Measurements from ENCODE around the gene GLO1.
A peak's percentile ranks its signal among the peaks of the same experiment; 100 is the strongest.
"Not testable (repeated sequence)": the region's sequence is repeated elsewhere in the genome, so short reads cannot be mapped to it uniquely, and the experiment has no call there.

GLO1 gene

DNA sequence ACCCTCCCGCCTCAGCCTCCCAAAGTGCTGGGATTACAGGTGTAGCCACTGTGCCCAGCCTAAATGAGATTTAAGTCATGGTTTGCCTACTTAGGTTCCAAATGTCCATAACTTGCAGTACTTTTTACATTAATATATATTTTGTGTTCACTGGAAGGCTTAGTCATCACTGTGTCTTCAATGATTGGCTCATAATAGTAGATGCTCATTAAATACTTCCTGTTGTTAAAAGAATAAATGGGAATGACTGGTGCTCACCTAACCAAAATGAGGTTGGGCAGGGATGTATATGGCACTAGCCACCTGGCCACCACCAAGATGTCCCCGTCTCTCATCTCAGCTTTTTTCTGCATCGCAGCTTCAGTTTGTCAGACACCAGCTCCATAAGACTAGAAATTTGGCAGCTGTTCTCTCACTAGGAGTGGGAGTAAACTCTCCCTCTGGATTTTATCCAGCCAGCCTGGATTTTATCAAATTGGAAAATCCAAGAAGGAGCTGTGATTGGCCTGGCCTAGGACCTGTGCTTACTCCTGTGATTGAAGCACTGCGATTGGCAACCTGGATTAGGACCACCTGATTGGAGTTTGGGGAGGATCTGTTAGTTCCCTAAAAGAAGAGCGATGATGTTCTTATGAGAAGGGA is 1.1 kb upstream of the GLO1 start:
- DNase-seq = no peak

- no peak for DNase-seq
These were observed 1.4 kb downstream of the GLO1 start for GRCh38 chr6:38701551-38701950.

- DNase-seq = not testable (repeated sequence)
These were observed 3.2 kb downstream of the GLO1 start for GRCh38 chr6:38699702-38700101.

DNA sequence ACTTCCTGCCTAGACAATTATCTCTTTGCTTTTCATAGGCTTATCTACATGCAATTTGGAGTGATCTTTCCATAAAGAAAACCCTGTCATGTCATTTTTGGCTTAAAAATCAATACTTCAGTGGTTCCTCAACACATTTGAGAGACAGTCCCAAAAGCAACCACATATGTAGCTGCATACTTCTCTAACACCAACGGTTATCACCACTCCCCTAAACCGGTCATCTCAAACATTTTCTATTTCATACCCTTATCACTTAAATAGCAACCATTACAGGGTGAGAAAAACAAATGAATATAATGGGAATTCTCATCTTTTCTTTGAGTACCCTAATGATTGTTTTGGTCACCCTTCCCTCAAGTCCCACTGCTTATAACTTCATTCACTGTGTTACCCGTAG is 5.1 kb downstream of the GLO1 start:
- no peak for DNase-seq

DNA sequence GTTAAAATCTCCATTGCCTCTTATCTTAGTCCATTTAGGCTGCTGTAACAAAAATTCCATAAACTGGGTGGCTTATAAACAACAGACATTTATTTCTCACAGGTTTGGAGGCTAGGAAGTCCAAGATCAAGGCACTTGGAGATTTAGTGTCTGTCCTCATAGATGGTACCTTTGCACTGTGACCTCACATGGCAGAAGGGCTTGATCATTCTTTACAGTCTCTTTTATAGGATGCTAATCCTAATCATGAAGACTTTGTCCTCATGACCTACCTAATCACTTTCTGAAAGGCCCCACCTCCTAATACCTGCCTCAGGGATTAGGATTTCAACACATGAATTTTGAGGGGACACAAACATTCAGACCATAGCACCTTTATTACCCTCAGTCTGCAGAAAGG is 6.6 kb downstream of the GLO1 start:
- no peak for DNase-seq

DNA sequence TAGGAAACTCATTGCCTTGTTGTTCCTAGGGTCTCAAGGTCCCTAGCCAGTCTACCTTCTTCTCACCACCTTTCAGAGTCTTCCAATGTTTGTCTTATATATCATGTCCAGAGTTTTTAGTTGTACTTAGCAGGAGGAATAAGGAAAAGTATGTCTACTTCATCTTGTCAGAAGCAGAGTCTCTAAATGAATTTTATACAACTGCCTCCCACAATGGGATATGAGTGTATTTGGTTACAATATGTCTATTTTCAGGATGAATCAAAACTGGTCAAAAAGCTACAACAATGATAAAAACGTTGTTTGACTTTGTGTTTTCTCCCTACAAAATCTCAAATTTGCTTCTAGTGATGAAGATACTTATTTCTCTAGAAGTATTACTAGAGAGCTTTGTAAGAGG is 7.0 kb downstream of the GLO1 start:
- no peak for DNase-seq

DNA sequence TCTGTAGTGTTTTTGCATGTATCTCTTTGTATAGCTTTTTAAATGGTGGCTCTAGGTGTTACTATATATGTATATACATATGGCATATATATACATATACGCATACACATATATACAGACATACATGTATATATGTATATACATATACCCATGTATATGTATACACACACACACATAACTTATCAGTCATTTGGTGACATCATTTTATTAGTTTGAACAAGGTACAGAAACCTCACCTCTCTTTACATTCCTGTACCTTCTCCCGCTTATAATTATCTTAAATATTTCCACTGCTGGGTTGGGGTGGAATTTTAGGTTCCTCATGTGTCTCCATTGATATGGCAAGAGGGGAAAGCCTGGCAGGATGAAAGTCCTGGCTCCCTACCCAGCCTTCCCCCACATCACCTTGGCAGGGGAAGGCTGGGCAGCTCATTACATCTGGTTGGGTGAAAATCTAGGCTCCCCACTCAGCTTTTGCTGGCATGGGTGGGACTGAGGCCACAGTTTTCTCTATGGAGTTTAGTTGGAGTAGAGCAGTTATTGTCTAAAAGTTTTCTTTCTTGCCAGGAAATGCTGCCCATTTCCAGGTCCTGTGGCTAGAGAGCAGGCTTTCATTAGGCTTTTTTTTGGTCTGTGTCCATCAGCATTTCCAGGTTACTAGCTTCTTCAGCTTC is 7.6 kb downstream of the GLO1 start:
- DNase-seq = no peak

GRCh38 chr6:38688579-38689087 is 14.3 kb downstream of the GLO1 start:
- DNase-seq = no peak

DNA sequence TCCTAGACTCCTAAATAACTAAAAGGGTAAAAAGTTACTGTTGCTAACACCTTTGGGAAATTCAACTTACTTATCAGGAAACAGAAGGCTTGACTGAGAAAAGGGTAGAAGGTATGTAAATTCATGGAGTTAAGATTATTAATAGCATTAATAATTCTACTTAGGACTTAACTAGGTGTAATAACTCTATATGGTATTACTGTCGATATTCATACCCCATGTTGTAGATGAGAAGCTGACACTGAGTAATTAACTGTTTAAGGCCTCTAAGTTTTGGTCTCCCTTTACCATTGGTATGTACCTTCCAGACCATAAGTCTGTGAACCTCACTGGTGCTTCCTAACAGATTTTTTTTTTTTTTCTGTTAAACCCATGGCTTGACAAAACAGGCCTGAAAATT is 15.4 kb downstream of the GLO1 start:
- no peak for DNase-seq

DNA sequence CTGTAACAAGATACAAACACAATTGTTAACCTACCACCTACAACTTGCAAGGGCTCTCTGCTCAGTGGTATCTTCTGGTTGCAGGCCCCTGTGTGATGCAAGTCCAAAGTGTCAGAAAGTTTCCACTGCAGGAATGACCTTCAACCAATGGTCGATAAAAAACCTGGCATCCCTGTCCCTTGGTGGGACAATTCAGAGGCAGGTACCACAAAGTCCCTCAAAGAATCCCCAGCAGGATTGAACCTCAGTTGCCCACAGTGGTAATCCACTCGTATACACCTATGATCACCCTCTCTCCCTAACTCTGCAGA is 15.9 kb downstream of the GLO1 start:
- DNase-seq = no peak

DNA sequence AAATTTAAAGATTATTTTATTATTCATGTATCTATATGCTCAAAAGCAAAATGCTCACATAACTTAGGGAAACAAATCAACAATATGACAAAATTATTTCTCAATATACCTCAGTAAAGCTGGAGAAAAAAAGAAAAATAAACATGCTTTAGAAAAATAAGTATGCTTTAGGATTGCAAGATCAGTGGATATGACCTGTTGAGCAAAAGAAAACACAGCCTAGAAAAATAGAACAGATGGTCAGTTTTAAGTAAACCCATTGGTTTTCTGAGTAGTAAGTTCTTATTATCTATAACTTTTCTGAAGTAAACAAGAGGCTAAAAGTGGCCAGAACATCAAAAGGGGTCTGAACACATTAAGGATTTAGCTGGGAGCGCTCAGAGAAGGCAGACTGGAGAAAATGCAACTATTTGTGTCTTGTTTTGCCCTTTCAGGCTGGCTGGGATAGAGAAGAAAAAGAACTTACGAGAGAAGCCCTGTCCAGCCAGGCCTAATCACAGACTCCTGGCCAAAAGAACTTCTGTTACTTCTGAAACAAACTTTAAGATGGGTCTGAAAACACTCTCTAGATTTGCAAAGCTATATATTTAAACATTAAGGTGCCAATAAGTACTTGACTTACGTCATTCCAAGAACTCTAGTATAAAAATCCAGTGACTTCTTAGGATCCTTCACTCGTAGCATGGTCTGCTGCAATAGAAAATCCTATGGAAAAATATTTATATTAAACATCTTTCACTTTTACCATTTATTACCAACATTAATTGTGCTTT is 16.5 kb downstream of the GLO1 start:
- DNase-seq = no peak

DNA sequence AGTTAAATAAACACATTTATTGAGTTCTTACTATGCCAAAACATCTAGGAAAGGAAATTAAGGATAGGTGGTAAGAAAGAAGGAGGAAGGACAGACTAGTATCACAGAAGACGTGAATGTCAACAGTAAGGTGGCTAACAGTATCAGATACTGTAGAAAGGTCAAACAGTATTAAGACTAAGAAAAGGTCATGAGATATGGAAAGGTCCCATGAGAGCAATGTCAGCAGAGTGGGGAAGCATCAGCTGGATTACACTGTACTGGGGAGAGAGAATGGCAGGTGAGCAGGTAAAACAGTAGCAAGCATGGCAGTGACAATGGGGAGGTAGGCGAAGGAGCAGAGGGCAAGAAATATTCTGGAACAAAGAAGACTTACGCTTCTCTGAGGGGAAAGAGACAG is 18.0 kb downstream of the GLO1 start:
- no peak for DNase-seq

GRCh38 chr6:38684237-38684636 is 18.7 kb downstream of the GLO1 start:
- DNase-seq = no peak

GRCh38 chr6:38681850-38682249 is 21.1 kb downstream of the GLO1 start:
- no peak for DNase-seq

GRCh38 chr6:38679668-38680067 is 23.3 kb downstream of the GLO1 start:
- DNase-seq = no peak

DNA sequence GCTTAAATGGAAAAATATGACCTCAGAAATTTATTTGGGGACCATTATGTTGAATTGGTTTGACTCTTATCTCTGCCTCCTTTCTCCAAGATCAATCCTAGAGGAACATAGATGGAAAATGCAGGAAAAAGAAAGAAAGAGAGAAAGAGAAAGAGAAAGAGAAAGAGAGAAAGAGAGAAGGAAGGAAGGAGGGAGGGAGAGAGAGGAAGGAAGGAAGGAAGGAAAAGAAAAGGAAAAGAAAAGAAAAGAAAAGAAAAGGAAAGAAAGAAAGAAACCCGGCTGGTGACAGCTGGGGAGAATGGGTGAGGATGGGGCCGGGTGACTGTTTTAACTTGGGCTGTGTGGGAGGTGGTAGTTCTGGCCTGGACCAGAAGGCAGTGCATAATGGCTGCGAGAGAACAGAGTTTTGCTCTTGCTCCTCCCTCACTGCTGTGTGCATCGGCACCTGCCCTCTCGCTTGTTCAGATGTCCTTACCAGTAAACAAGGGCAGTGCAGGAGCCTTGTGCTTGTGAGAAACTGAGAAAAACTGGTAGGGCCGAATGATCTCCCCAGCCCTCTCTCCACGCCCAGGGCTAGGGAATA is 24.7 kb downstream of the GLO1 start:
- DNase-seq = no peak

DNA sequence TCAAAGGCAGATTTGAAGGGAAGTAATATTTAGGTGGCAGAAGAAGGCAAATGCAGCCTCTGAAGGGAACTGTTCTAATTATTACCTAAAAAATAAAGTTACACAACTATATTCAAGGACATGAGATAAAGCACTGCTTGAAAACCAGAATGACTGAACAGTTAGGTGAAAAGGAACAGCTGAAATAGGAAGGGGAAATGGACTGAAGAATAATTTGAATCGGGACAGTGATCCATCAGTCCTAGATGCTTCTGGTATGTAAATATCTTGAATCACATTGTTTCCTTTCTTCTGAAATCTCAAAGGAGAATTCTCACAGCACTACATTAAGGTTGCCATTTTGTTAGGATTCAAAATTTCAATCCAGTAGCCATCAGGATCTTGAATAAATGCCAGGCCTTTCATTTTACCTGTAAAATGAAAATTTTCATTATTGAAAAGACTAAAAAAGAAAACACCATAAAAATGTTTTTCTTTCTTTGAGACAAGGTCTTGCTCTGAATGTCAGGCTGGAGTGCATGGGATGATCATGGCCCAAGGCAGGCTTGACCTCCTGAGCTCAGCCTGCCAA is 25.9 kb downstream of the GLO1 start:
- no peak for DNase-seq

GRCh38 chr6:38676236-38676973 is 26.5 kb downstream of the GLO1 start:
- no peak for DNase-seq

DNA sequence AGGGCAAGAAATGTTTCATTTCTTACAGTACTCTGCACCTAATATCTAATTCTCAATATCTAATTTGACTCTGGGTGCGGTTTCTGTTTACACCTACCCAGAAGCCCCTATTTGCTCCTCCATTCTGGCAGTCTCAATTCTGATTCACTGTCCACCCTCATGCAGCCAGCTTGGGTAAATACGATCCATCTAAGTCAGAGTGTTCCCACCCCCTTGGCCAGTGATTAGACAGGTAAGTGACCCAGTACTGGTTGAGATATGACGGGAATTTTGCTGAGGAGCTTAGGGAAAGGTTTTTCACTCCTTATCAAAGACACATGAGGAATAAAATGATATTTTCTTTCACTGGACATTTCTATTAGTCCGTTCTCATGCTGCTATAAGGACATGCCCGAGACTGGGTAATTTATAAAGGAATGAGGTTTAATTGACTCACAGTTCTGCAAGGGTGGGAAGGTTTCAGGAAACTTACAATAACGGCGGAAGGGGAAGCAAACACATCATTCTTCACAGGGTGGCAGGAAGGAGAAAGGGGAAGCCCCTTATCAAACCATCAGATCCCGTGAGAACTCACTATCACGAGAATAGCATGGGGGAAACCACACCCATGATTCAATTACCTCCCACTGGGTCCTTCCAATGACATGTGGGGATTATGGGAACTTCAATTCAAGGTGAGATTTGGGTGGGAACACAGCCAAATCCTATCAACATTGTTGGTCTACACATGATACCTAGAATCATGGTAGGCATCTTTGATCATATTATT is 29.4 kb downstream of the GLO1 start:
- no peak for DNase-seq

DNA sequence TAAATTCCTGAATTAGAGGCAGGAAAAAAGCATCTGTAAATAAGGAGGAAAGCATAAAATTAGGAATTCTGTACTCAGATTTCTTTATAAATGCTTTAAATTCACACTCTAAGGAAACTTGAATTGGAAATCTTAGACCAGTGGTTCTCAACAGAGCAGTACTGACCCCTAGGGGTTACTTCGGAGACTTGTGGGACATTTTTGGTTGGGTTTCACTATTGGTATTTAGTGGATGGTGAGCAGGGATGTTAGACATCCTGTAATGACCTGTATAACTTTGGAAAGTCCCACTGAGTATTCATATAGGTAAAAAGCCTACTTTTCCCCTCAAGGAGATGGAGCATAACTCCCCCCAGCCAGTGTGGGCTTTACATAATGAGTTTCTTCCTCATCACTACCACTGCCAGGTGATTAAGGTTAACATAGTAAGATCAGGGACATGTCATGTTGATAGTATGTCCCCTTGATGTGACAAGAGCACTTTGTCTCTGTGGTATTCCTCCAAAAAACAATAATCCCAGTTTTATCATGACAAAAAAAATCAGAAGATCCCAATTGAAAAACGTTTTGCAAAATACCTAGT is 31.0 kb downstream of the GLO1 start:
- DNase-seq = peak; percentile 63

- no peak for DNase-seq
These were observed 44.4 kb downstream of the GLO1 start for GRCh38 chr6:38658418-38659167.
